H9 (cell line): Measurements from ENCODE around the gene LGALS9. TPM values are rescaled to one million over a fixed set of nuclear protein-coding genes. Genes with fewer than 3 reads are reported as not detected.

Experiments
- DNase-seq: peaks from one replicate; pipeline ENCODE4 v3.0.0-alpha.2; 2017
- H2AFZ ChIP-seq: one replicate; pipeline ENCODE4 v1.6.1; 2013; ENCODE audit warnings: mild to moderate bottlenecking, low read length, control low read depth, moderate library complexity
- H2AK5ac ChIP-seq: 2 replicates; pipeline ENCODE4 v1.6.1; 2013; ENCODE audit warnings: low read length, control low read depth, mixed read lengths; ENCODE audit not compliant: insufficient read length
- H2BK120ac ChIP-seq: one replicate; pipeline ENCODE4 v1.6.1; 2013; ENCODE audit warnings: low read depth, mild to moderate bottlenecking, low read length, control low read depth, inconsistent platforms; ENCODE audit not compliant: poor library complexity, severe bottlenecking
- H2BK12ac ChIP-seq: 2 replicates; pipeline ENCODE4 v1.6.1; 2013; ENCODE audit warnings: low read length, control low read depth, mixed read lengths, low read depth; ENCODE audit not compliant: insufficient read length
- H2BK15ac ChIP-seq: 2 replicates; pipeline ENCODE4 v1.6.1; 2013; ENCODE audit warnings: low read depth, low read length, control low read depth
- H2BK20ac ChIP-seq: one replicate; pipeline ENCODE4 v1.6.1; 2013; ENCODE audit warnings: low read depth, mild to moderate bottlenecking, low read length, control low read depth, inconsistent platforms; ENCODE audit not compliant: poor library complexity, severe bottlenecking
- H2BK5ac ChIP-seq: 2 replicates; pipeline ENCODE4 v1.6.1; 2013; ENCODE audit warnings: low read length, control low read depth, mixed read lengths; ENCODE audit not compliant: insufficient read length
- H3K14ac ChIP-seq: 2 replicates; pipeline ENCODE4 v1.6.1; 2013; ENCODE audit warnings: low read length, control low read depth; ENCODE audit not compliant: insufficient read depth
- H3K18ac ChIP-seq: 2 replicates; pipeline ENCODE4 v1.6.1; 2013; ENCODE audit warnings: low read depth, mild to moderate bottlenecking, mixed read lengths, low read length, control low read depth; ENCODE audit not compliant: insufficient read length
- H3K23ac ChIP-seq: 2 replicates; pipeline ENCODE4 v1.6.1; 2013; ENCODE audit warnings: low read length, control low read depth, mixed read lengths, low read depth; ENCODE audit not compliant: insufficient read length
- H3K23me2 ChIP-seq: 2 replicates; pipeline ENCODE4 v1.6.1; 2013; ENCODE audit warnings: low read depth, mild to moderate bottlenecking, mixed read lengths, low read length, control low read depth; ENCODE audit not compliant: insufficient read length, poor library complexity, severe bottlenecking
- H3K27ac ChIP-seq: 2 replicates; pipeline ENCODE4 v1.5.1; 2013; ENCODE audit warnings: low read length, control low read depth, mixed read lengths, low read depth; ENCODE audit not compliant: insufficient read length
- H3K27me3 ChIP-seq: 2 replicates; pipeline ENCODE4 v1.6.1; 2013; ENCODE audit warnings: low read length, control low read depth, inconsistent platforms; ENCODE audit not compliant: insufficient read depth
- H3K4ac ChIP-seq: 2 replicates; pipeline ENCODE4 v1.6.1; 2013; ENCODE audit warnings: low read depth, mild to moderate bottlenecking, control low read depth, inconsistent platforms, low read length, moderate library complexity
- H3K4me1 ChIP-seq: 2 replicates; pipeline ENCODE4 v1.6.1; 2013; ENCODE audit warnings: low read length, control low read depth, inconsistent platforms; ENCODE audit not compliant: insufficient read depth
- H3K4me2 ChIP-seq: 2 replicates; pipeline ENCODE4 v1.6.1; 2013; ENCODE audit warnings: low read length, control low read depth, mixed read lengths; ENCODE audit not compliant: insufficient read length, insufficient read depth
- H3K56ac ChIP-seq: 2 replicates; pipeline ENCODE4 v1.6.1; 2013; ENCODE audit warnings: low read depth, mild to moderate bottlenecking, mixed read lengths, low read length, control low read depth; ENCODE audit not compliant: insufficient read length
- H3K79me1 ChIP-seq: 2 replicates; pipeline ENCODE4 v1.6.1; 2013; ENCODE audit warnings: low read depth, mild to moderate bottlenecking, moderate library complexity, low read length, control low read depth, inconsistent platforms; ENCODE audit not compliant: insufficient read depth, poor library complexity, severe bottlenecking
- H3K79me2 ChIP-seq: 2 replicates; pipeline ENCODE4 v1.6.1; 2013; ENCODE audit warnings: low read length, control low read depth, inconsistent platforms; ENCODE audit not compliant: insufficient read depth
- H3K9ac ChIP-seq: 2 replicates; pipeline ENCODE4 v1.6.1; 2013; ENCODE audit warnings: low read length, control low read depth, mixed read lengths; ENCODE audit not compliant: insufficient read length; ENCODE audit errors: extremely low read depth
- H3K9me3 ChIP-seq: one replicate; pipeline ENCODE4 v1.6.1; 2013; ENCODE audit warnings: low read depth, low read length, inconsistent platforms; ENCODE audit not compliant: control insufficient read depth
- H3T11ph ChIP-seq: one replicate; pipeline ENCODE4 v1.6.1; 2013; ENCODE audit warnings: mild to moderate bottlenecking, low read length, control low read depth, inconsistent platforms
- H4K20me1 ChIP-seq: one replicate; pipeline ENCODE4 v1.6.1; 2013; ENCODE audit not compliant: control insufficient read depth, insufficient read length, insufficient read depth
- H4K5ac ChIP-seq: 2 replicates; pipeline ENCODE4 v1.6.1; 2013; ENCODE audit warnings: low read depth, mild to moderate bottlenecking, mixed read lengths, low read length, control low read depth; ENCODE audit not compliant: insufficient read length
- H4K8ac ChIP-seq: replicated peaks from 2 replicates; pipeline ENCODE4 v1.6.1; 2013; ENCODE audit warnings: low read length, control low read depth, mixed read lengths, low read depth; ENCODE audit not compliant: insufficient read length
- H4K91ac ChIP-seq: 2 replicates; pipeline ENCODE4 v1.6.1; 2013; ENCODE audit warnings: low read depth, mild to moderate bottlenecking, moderate library complexity, mixed read lengths, low read length, control low read depth; ENCODE audit not compliant: insufficient read length
- H3K27ac Mint-ChIP-seq, 3 experiments: 2 replicates in 2 of 3; 3 replicates in 1 of 3; pipeline ENCODE4 v1.8.0; 2020 to 2021; ENCODE audit warnings: mixed read lengths in 3 of 3, mild to moderate bottlenecking in 1 of 3, moderate library complexity in 1 of 3
- H3K27me3 Mint-ChIP-seq: 2 replicates; pipeline ENCODE4 v1.8.0; 2021; ENCODE audit warnings: low read depth, mild to moderate bottlenecking, moderate library complexity, mixed read lengths
- H3K36me3 Mint-ChIP-seq, 3 experiments: 2 replicates in 2 of 3; 3 replicates in 1 of 3; pipeline ENCODE4 v1.8.0; 2020 to 2021; ENCODE audit warnings: low read depth in 3 of 3, mixed read lengths in 3 of 3; ENCODE audit not compliant: insufficient read depth in 1 of 3
- H3K4me1 Mint-ChIP-seq, 2 experiments: 2 replicates each; pipeline ENCODE4 v1.8.0; 2020; ENCODE audit warnings: mixed read lengths in 2 of 2
- H3K4me3 Mint-ChIP-seq, 2 experiments: 2 replicates in 1 of 2; 3 replicates in 1 of 2; pipeline ENCODE4 v1.8.0; 2020 to 2021; ENCODE audit warnings: mild to moderate bottlenecking in 2 of 2, mixed read lengths in 2 of 2, moderate library complexity in 1 of 2
- H3K9me3 Mint-ChIP-seq, 2 experiments: 2 replicates in 1 of 2; 3 replicates in 1 of 2; pipeline ENCODE4 v1.8.0; 2020; ENCODE audit warnings: mild to moderate bottlenecking in 2 of 2, mixed read lengths in 2 of 2, moderate library complexity in 1 of 2
- WGBS: extraction: QIAGEN DNeasy Blood & Tissue Kit; methylation state at CpG from one replicate; pipeline ENCODE4 v1.1.7; 2013; ENCODE audit warnings: missing lambda C conversion rate, low lambda C conversion rate, mixed read lengths; ENCODE audit not compliant: insufficient read length; ENCODE audit errors: extremely low coverage; 5-methylcytosine and 5-hydroxymethylcytosine counted together
- total RNA-seq: library from RNA; stranded (reverse); gene quantifications from 2 replicates; pipeline ENCODE4 v1.2.1, GENCODE V29; 2021
- TF ChIP-seq, protein P1 (sequence below): fragments of 200-600 bp; sonication (generic); conservative IDR thresholded peaks from 3 replicates; pipeline ENCODE4 v1.8.0; 2021; ENCODE audit warnings: antibody characterized with exemption, mild to moderate bottlenecking

Gene LGALS9
- total RNA-seq, 1 experiment from 2014 or later = 2.5 TPM

DNA sequence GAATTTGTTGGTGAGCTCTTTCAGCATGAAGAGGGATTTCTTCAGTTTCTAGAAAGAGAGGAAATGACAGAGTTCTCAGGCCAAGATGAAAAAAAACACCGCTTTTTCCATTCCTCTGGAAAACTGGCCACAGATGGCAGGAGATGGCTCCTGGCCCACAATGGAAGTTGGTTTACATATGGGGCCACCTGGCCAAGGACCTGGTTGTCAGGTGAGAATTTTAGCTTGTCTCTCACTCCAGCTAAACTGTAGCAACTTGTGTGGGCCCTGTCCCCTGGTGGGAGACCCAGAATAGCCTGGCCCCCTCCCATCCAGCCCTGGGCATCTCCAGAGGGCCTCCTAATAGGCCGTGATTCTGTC, 33.6 kb downstream of the LGALS9 start:
- no peak overlapping the region for H2AK5ac ChIP-seq
- H3K23me2 ChIP-seq = peaks cover 3% of the 10 kb centered on the region
- no peaks in the 10 kb centered on the region for H3K4me1 ChIP-seq
- no peak overlapping the region for H2BK15ac ChIP-seq
- Mint-ChIP-seq H3K9me3 (no peaks in the 10 kb centered on the region; a peak in 1 of 5 replicates), H3K36me3 (no peaks in the 10 kb centered on the region), H3K4me3 (no peak overlapping the region), H3K27ac (no peak overlapping the region), H3K27me3 (peaks cover 3% of the 10 kb centered on the region; the same call in 1 of the 2 replicates), H3K4me1 (no peaks in the 10 kb centered on the region)
- H4K91ac ChIP-seq = no peak overlapping the region
- H3K56ac ChIP-seq = no peak overlapping the region
- H3K18ac ChIP-seq = no peak overlapping the region
- H3K14ac ChIP-seq = no peak overlapping the region
- no peak overlapping the region for H2BK5ac ChIP-seq
- no peak overlapping the region for H4K8ac ChIP-seq
- TF ChIP-seq, protein P1, sequence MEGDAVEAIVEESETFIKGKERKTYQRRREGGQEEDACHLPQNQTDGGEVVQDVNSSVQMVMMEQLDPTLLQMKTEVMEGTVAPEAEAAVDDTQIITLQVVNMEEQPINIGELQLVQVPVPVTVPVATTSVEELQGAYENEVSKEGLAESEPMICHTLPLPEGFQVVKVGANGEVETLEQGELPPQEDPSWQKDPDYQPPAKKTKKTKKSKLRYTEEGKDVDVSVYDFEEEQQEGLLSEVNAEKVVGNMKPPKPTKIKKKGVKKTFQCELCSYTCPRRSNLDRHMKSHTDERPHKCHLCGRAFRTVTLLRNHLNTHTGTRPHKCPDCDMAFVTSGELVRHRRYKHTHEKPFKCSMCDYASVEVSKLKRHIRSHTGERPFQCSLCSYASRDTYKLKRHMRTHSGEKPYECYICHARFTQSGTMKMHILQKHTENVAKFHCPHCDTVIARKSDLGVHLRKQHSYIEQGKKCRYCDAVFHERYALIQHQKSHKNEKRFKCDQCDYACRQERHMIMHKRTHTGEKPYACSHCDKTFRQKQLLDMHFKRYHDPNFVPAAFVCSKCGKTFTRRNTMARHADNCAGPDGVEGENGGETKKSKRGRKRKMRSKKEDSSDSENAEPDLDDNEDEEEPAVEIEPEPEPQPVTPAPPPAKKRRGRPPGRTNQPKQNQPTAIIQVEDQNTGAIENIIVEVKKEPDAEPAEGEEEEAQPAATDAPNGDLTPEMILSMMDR = no peak
- no peaks in the 10 kb centered on the region for H3K79me1 ChIP-seq
- no peak overlapping the region for H3K4ac ChIP-seq
- H2BK120ac ChIP-seq = no peak overlapping the region
- no peaks in the 10 kb centered on the region for H3K9me3 ChIP-seq
- no peak overlapping the region for H3T11ph ChIP-seq
- H3K79me2 ChIP-seq = no peaks in the 10 kb centered on the region
- no peak overlapping the region for H3K9ac ChIP-seq
- H4K5ac ChIP-seq = no peak overlapping the region
- no peak overlapping the region for H2AFZ ChIP-seq
- DNase-seq = no peak
- H4K20me1 ChIP-seq = no peaks in the 10 kb centered on the region
- no peak overlapping the region for H3K23ac ChIP-seq
- no peak overlapping the region for H2BK12ac ChIP-seq
- WGBS = no CpG with 5 or more reads among the region's 2 CpGs
- H3K27ac ChIP-seq = no peak overlapping the region
- H3K4me2 ChIP-seq = no peak overlapping the region
- no peaks in the 10 kb centered on the region for H3K27me3 ChIP-seq
- H2BK20ac ChIP-seq = no peak overlapping the region
